HL-60/S4 treated with phorbol 12-myristate 13-acetate at 8.2 ng/mL for 4 days and 3 days (cell line): ENCODE data around the gene FZR1.

Experiments
- in situ Hi-C: fragments of 300-500 bp; cut with MboI; formaldehyde crosslinking; loops from 2 replicates; pipeline ENCODE4 v1.15.0; 2022; ENCODE audit warnings: low sequenced_read_pairs

The FZR1 gene

GRCh38 chr19:3471954-3472655 lies 34.0 kb upstream of the FZR1 start:
- in situ Hi-C loops = no loop called here

- in situ Hi-C loops = no loop called here
These were observed 32.1 kb upstream of the FZR1 start for GRCh38 chr19:3474010-3474409.

- in situ Hi-C loops = no loop called here
These were observed 31.5 kb upstream of the FZR1 start for GRCh38 chr19:3474614-3475013.

GRCh38 chr19:3475449-3475848 lies 30.7 kb upstream of the FZR1 start:
- in situ Hi-C loops = no loop called here

- in situ Hi-C loops = no loop called here
These were observed 29.3 kb upstream of the FZR1 start for GRCh38 chr19:3476830-3477229.

GRCh38 chr19:3477506-3477905 lies 28.6 kb upstream of the FZR1 start:
- in situ Hi-C loops = no loop called here

- in situ Hi-C loops = no loop called here
These were observed 28.2 kb upstream of the FZR1 start for GRCh38 chr19:3477951-3478350.

GRCh38 chr19:3478409-3479176 lies 27.5 kb upstream of the FZR1 start:
- in situ Hi-C loops = no loop called here

- in situ Hi-C loops = no loop called here
These were observed 26.8 kb upstream of the FZR1 start for GRCh38 chr19:3479177-3479833.

GRCh38 chr19:3479834-3480215 lies 26.3 kb upstream of the FZR1 start:
- in situ Hi-C loops = loop anchor here (5.0 kb wide), 1 partner anchor 153 kb away; no protein-coding TSS in a partner anchor

GRCh38 chr19:3480383-3481091 lies 25.6 kb upstream of the FZR1 start, which contains the start of gene SMIM24:
TSS of gene SMIM24 (minus strand) at chr19:3480525. CDS start at chr19:3480463, 62 bp downstream.
- in situ Hi-C loops = loop anchor here (5.0 kb wide), 1 partner anchor 153 kb away; no protein-coding TSS in a partner anchor

- in situ Hi-C loops = loop anchor here (5.0 kb wide), 1 partner anchor 154 kb away; no protein-coding TSS in a partner anchor
These were observed 24.6 kb upstream of the FZR1 start for GRCh38 chr19:3481241-3482090.

- in situ Hi-C loops = loop anchor here (5.0 kb wide), 1 partner anchor 155 kb away; no protein-coding TSS in a partner anchor
These were observed 23.4 kb upstream of the FZR1 start for GRCh38 chr19:3482507-3483225.

GRCh38 chr19:3483226-3483628 lies 22.9 kb upstream of the FZR1 start, which contains the start of gene SMIM44:
TSS of gene SMIM44 (minus strand) at chr19:3483441. CDS start at chr19:3483403, 38 bp downstream.
- in situ Hi-C loops = loop anchor here (5.0 kb wide), 1 partner anchor 156 kb away; no protein-coding TSS in a partner anchor

GRCh38 chr19:3491396-3492119 lies 14.6 kb upstream of the FZR1 start:
- in situ Hi-C loops = no loop called here

GRCh38 chr19:3492131-3492839 lies 13.8 kb upstream of the FZR1 start:
- in situ Hi-C loops = no loop called here

GRCh38 chr19:3492919-3493318 lies 13.2 kb upstream of the FZR1 start:
- in situ Hi-C loops = no loop called here

GRCh38 chr19:3493651-3494050 lies 12.5 kb upstream of the FZR1 start:
- in situ Hi-C loops = no loop called here
